Body of pancreas (tissue), 4 donors: ENCODE results near the gene SLC17A9. TPM values are rescaled to one million over a fixed set of nuclear protein-coding genes. Genes with fewer than 3 reads are reported as not detected.

Experiments
- ATAC-seq: fragments of 150-250 bp; one replicate; pipeline ENCODE4 v1.9.1; 2016
- DNase-seq, 4 donors: peaks; one replicate each; pipeline ENCODE4 v3.0.0-alpha.2; 2019
- H3K27ac ChIP-seq, 4 donors: fragments of 200-600 bp; sonication (generic); 1 replicate in 3 of 4; 2 replicates in 1 of 4; pipeline versions ENCODE4 v1.5.1 to v1.6.1; 2016 to 2019; ENCODE audit warnings: mild to moderate bottlenecking in 1 of 4, mixed read lengths in 1 of 4, moderate library complexity in 1 of 4
- H3K27me3 ChIP-seq, 2 donors: fragments of 200-600 bp; sonication (generic); one replicate each; pipeline ENCODE4 v1.6.0; 2016; ENCODE audit warnings: mild to moderate bottlenecking in 1 of 2
- H3K36me3 ChIP-seq, 2 donors: fragments of 200-600 bp; sonication (generic); replicated peaks in 1 of 2; 2 replicates each; pipeline ENCODE4 v1.5.1; 2016; ENCODE audit warnings: low read depth in 2 of 2; ENCODE audit not compliant: insufficient read depth in 1 of 2
- H3K4me1 ChIP-seq: fragments of 200-600 bp; sonication (generic); one replicate; pipeline ENCODE4 v1.6.0; 2016
- H3K4me3 ChIP-seq, 2 donors: fragments of 200-600 bp; sonication (generic); 1 replicate in 1 of 2; 2 replicates in 1 of 2; pipeline ENCODE4 v1.5.1; 2016 to 2019
- H3K9me3 ChIP-seq, 3 donors: fragments of 200-600 bp; sonication (generic); 1 replicate in 2 of 3; 2 replicates in 1 of 3; pipeline ENCODE4 v1.5.1; 2016
- CTCF ChIP-seq, 7 experiments: fragments of 450-650 bp in 4 of 7; fragments of 200-600 bp in 3 of 7; sonication (generic) in 3 of 7; IDR thresholded peaks; one replicate each; pipeline ENCODE4 v1.5.1; 2016 to 2019; ENCODE audit warnings: antibody characterized with exemption in 7 of 7
- POLR2A ChIP-seq, 3 donors: fragments of 450-650 bp; IDR thresholded peaks; one replicate each; pipeline ENCODE4 v1.6.1; 2016; ENCODE audit warnings: antibody characterized with exemption in 3 of 3, mild to moderate bottlenecking in 2 of 3
- whole genome bisulfite sequencing, 2 donors: methylation state at CpG; one replicate each; pipeline ENCODE4 v1.1.5; 2017; 5-methylcytosine and 5-hydroxymethylcytosine counted together
- intact Hi-C: fragments of 100-400 bp; cut with DNase I; formaldehyde crosslinking; loops from one replicate; pipeline ENCODE4 v1.15.1; 2023
- total RNA-seq, 2 donors: library from RNA; depleted of rRNA; stranded (reverse); fragments of >200 nt; gene quantifications; one replicate each; pipeline ENCODE4 v1.1.0, GENCODE V29; 2016

Gene SLC17A9
- total RNA-seq, 2 donors from 2014 or later = 0.78 to 4.9 TPM

- Histone ChIP-seq H3K4me1 (no peaks in the 10 kb centered on the region), H3K9me3 (no peaks in the 10 kb centered on the region), H3K4me3 (no peak overlapping the region), H3K27ac (no peak overlapping the region), H3K27me3 (peaks cover 0 to 9% of the 10 kb centered on the region in 2 donors), H3K36me3 (no peaks in the 10 kb centered on the region)
- TF ChIP-seq POLR2A (IDR thresholded peaks at IDR 0.05) = no peak
- TF ChIP-seq CTCF (IDR thresholded peaks at IDR 0.05) = no peak
- no peak for DNase-seq
- intact Hi-C loops = no loop called here
- no peak for ATAC-seq
- WGBS, 2 donors = 14% methylated on average over 19 of the region's 19 CpGs; no CpG with 5 or more reads in 1 of the 2 donors
Measured at GRCh38 chr20:62979876-62980373, 27.4 kb downstream of the SLC17A9 start.

DNA sequence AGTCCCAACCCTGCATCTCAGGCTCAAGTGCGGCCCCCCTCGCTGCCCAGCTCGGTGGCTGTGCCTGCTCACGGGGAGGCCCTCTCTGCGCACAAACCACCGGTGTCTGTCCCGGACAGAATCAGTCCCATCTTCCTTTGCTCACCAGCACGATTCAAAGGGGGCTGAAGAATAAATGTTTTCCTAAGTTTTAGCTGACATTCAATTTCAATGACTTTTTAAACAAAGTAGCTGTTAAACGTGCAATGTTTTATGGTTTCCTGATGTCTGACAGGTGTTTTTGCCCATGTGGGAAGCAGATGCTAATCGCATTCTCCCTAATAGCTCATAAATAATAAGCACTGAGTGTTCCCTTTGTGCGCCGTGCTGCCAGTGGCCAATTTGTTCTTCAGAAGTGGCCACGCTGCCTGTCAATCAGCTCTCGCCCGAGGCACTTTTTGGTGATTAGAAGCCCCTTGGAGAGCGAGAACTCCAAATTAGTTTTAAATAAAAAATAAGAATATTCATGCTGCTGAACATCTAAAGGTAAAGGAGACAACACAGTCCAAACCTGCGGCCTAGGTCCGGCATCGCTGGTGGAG, 28.0 kb downstream of the SLC17A9 start:
- peaks cover 0 to 9% of the 10 kb centered on the region in 2 donors for H3K27me3 ChIP-seq

DNA sequence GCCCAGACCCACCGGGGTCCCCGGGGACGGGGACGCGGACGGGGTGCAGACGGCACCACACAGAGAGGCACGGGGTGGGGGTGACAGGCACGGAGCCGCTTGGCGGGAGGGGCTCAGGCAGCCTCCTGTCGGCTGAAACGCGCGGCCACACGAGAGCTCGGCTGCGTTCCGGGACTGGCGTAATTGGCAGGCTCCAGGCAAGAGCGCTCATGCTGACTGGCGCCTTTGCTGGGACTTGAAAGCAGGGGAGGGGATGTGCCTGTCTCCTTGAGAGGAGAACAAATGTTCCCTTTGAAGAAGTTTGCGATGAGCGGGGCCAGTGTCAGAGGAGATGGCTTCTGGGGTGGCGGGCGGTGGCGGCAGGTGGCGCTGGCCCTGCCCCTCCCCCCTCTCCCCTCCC, 28.5 kb downstream of the SLC17A9 start:
- DNase-seq = no peak
- WGBS, 2 donors = 32 to 33% methylated on average over 24 to 28 of the region's 28 CpGs
- peaks cover 0 to 9% of the 10 kb centered on the region in 2 donors for H3K27me3 ChIP-seq

More for the DNA sequence above, 28.0 kb downstream of the SLC17A9 start:
- TF ChIP-seq POLR2A (IDR thresholded peaks at IDR 0.05) (no peak), CTCF (IDR thresholded peaks at IDR 0.05) (no peak)
- Histone ChIP-seq H3K4me1 (no peaks in the 10 kb centered on the region), H3K4me3 (no peak overlapping the region), H3K27ac (no peak overlapping the region), H3K36me3 (no peaks in the 10 kb centered on the region), H3K9me3 (no peaks in the 10 kb centered on the region)
- 39 to 46% methylated on average over 17 to 19 of the region's 19 CpGs for WGBS, 2 donors
- DNase-seq (no peak), ATAC-seq (no peak)
- intact Hi-C loops = no loop called here

GRCh38 chr20:62982124-62983075, 29.9 kb downstream of the SLC17A9 start:
- TF ChIP-seq POLR2A (IDR thresholded peaks at IDR 0.05) (no peak), CTCF (IDR thresholded peaks at IDR 0.05) (no peak)

More for the DNA sequence above, 28.5 kb downstream of the SLC17A9 start:
- intact Hi-C loops = no loop called here
- no peak overlapping the region for H3K4me3 ChIP-seq
- no peaks in the 10 kb centered on the region for H3K4me1 ChIP-seq
- no peak for TF ChIP-seq CTCF (IDR thresholded peaks at IDR 0.05)
- TF ChIP-seq POLR2A (IDR thresholded peaks at IDR 0.05) = no peak
- H3K36me3 ChIP-seq = no peaks in the 10 kb centered on the region
- no peaks in the 10 kb centered on the region for H3K9me3 ChIP-seq
- no peak for ATAC-seq
- no peak overlapping the region for H3K27ac ChIP-seq

More at GRCh38 chr20:62982124-62983075, 29.9 kb downstream of the SLC17A9 start:
- Histone ChIP-seq H3K4me3 (no peak overlapping the region), H3K4me1 (no peaks in the 10 kb centered on the region), H3K27ac (no peak overlapping the region), H3K9me3 (no peaks in the 10 kb centered on the region), H3K36me3 (no peaks in the 10 kb centered on the region), H3K27me3 (peaks cover 0 to under 1% of the 10 kb centered on the region in 2 donors)
- intact Hi-C loops = no loop called here
- ATAC-seq (no peak), DNase-seq (no peak)
- 51 to 55% methylated on average over 17 to 18 of the region's 21 CpGs for WGBS, 2 donors
